ENCODE data around the gene SNX32. TPM values are rescaled to one million over a fixed set of nuclear protein-coding genes. Genes with fewer than 3 reads are reported as not detected.

The SNX32 gene
- total and polyA plus RNA-seq, 9 of the 15 experiments (the other 6 are each of a cell fraction or from before 2014, with no cell fraction given) = 0.03 TPM; not detected in 7

DNA sequence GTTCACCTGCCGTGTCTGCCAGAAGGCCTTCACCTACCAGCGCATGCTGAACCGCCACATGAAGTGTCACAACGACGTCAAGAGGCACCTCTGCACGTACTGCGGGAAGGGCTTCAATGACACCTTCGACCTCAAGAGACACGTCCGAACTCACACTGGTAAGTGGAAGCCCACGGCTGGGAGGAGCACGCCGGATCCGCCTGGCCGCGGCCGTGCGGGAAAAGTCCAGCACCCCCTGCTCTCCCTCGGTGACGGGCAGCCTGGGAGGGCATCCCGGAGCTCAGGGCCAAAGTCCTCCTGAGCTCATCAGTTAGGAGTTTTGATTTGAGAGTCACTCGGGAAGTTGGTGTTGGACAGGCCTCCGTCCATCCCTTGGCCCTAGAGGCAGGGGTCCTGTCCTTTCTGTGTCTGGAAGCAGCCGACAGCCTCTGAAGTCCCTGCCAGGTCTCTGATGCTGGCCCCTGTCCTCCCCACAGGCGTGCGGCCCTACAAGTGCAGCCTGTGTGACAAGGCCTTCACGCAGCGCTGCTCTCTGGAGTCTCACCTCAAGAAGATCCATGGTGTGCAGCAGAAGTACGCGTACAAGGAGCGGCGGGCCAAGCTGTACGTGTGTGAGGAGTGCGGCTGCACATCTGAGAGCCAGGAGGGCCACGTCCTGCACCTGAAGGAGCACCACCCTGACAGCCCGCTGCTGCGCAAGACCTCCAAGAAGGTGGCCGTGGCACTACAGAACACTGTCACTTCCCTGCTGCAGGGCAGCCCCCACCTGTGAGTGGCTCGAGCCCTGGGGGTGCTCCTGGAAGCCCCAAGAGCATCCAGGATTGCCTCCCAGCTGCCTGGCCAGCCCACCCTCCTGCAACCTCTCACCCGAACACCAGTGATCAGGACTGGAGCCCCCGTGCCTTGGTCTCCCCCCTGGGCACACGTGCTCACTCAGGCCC, 38.9 kb upstream of the SNX32 start:
- WGBS (ENCODE audit: insufficient coverage, low coverage, missing lambda C conversion rate) = 8% methylated on average over 42 of the region's 42 CpGs
- H2AFZ ChIP-seq (ENCODE audit: low read depth, low read length) = no peak overlapping the region
- H3K4me2 ChIP-seq (ENCODE audit: insufficient read depth, low read length) = no peak overlapping the region
- intact Hi-C loops (cut with micrococcal nuclease) (no loop called here), in situ Hi-C loops (cut with MboI) (no loop called here)
- H3K9me1 ChIP-seq (ENCODE audit: control insufficient read depth, insufficient read depth, low read length) = no peaks in the 10 kb centered on the region
- no peaks in the 10 kb centered on the region for H3K9me3 ChIP-seq (replicated peaks; ENCODE audit: control insufficient read depth, insufficient read depth, low read depth, low read length)
- ATAC-seq = no peak
- H3K79me2 ChIP-seq (ENCODE audit: control insufficient read depth, insufficient read depth, low read length) = no peaks in the 10 kb centered on the region
- no TSS peak for BruUV-seq (replicated peaks)
- H3K36me3 ChIP-seq (ENCODE audit: control insufficient read depth, insufficient read depth, low read length) = no peaks in the 10 kb centered on the region
- no peak overlapping the region for H3K4me3 ChIP-seq
- peaks cover 17% of the 10 kb centered on the region; the same call in 1 of the 2 replicates for H4K20me1 ChIP-seq (replicated peaks; ENCODE audit: control insufficient read depth, insufficient read depth, low read length)
- FAIRE-seq = no peak
- H3K4me1 ChIP-seq (replicated peaks in 1 of 2; ENCODE audit: control insufficient read depth in 2 of 2, insufficient read depth in 2 of 2, low read length in 2 of 2) = peaks cover 0 to 32% of the 10 kb centered on the region in 2 experiments; a peak in 1 of 5 replicates
- ChIA-PET CTCF (ENCODE audit: low intra/inter-chr PET ratio) (no interaction called here), POLR2A (interaction anchor here (0.6 to 1.3 kb wide), 5 partner anchors 8 to 296 kb away, joined by 3 read pairs; partner anchors contain the start of genes AP5B1 and MALAT1)
- no peak overlapping the region for H3K27ac ChIP-seq (ENCODE audit: extremely low read depth, low read depth, low read length)
- no peak overlapping the region for H3K9ac ChIP-seq (ENCODE audit: insufficient read depth in 1 of 2, low read depth in 2 of 2, low read length in 2 of 2)
- peaks cover 87 to 92% of the 10 kb centered on the region in 2 experiments for H3K27me3 ChIP-seq (ENCODE audit: control insufficient read depth in 2 of 2, insufficient read depth in 2 of 2, low read length in 2 of 2)
- DNase-seq (ENCODE audit: extremely low read depth in 1 of 4, low spot score in 3 of 4) = no peak
- no peak for TF ChIP-seq SMAD4 (CRISPR knock-in tag; conservative IDR thresholded peaks at IDR 0.05)
- TF ChIP-seq, protein P1, sequence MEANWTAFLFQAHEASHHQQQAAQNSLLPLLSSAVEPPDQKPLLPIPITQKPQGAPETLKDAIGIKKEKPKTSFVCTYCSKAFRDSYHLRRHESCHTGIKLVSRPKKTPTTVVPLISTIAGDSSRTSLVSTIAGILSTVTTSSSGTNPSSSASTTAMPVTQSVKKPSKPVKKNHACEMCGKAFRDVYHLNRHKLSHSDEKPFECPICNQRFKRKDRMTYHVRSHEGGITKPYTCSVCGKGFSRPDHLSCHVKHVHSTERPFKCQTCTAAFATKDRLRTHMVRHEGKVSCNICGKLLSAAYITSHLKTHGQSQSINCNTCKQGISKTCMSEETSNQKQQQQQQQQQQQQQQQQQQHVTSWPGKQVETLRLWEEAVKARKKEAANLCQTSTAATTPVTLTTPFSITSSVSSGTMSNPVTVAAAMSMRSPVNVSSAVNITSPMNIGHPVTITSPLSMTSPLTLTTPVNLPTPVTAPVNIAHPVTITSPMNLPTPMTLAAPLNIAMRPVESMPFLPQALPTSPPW (CRISPR knock-in tag; IDR thresholded peaks at IDR 0.05) = no peak
- TF ChIP-seq DMBX1 (CRISPR knock-in tag; IDR thresholded peaks at IDR 0.05; ENCODE audit: borderline replicate concordance) = no peak
- TF ChIP-seq HSF4 (CRISPR knock-in tag; IDR thresholded peaks at IDR 0.05; ENCODE audit: borderline replicate concordance) = no peak
- TF ChIP-seq, protein P2, sequence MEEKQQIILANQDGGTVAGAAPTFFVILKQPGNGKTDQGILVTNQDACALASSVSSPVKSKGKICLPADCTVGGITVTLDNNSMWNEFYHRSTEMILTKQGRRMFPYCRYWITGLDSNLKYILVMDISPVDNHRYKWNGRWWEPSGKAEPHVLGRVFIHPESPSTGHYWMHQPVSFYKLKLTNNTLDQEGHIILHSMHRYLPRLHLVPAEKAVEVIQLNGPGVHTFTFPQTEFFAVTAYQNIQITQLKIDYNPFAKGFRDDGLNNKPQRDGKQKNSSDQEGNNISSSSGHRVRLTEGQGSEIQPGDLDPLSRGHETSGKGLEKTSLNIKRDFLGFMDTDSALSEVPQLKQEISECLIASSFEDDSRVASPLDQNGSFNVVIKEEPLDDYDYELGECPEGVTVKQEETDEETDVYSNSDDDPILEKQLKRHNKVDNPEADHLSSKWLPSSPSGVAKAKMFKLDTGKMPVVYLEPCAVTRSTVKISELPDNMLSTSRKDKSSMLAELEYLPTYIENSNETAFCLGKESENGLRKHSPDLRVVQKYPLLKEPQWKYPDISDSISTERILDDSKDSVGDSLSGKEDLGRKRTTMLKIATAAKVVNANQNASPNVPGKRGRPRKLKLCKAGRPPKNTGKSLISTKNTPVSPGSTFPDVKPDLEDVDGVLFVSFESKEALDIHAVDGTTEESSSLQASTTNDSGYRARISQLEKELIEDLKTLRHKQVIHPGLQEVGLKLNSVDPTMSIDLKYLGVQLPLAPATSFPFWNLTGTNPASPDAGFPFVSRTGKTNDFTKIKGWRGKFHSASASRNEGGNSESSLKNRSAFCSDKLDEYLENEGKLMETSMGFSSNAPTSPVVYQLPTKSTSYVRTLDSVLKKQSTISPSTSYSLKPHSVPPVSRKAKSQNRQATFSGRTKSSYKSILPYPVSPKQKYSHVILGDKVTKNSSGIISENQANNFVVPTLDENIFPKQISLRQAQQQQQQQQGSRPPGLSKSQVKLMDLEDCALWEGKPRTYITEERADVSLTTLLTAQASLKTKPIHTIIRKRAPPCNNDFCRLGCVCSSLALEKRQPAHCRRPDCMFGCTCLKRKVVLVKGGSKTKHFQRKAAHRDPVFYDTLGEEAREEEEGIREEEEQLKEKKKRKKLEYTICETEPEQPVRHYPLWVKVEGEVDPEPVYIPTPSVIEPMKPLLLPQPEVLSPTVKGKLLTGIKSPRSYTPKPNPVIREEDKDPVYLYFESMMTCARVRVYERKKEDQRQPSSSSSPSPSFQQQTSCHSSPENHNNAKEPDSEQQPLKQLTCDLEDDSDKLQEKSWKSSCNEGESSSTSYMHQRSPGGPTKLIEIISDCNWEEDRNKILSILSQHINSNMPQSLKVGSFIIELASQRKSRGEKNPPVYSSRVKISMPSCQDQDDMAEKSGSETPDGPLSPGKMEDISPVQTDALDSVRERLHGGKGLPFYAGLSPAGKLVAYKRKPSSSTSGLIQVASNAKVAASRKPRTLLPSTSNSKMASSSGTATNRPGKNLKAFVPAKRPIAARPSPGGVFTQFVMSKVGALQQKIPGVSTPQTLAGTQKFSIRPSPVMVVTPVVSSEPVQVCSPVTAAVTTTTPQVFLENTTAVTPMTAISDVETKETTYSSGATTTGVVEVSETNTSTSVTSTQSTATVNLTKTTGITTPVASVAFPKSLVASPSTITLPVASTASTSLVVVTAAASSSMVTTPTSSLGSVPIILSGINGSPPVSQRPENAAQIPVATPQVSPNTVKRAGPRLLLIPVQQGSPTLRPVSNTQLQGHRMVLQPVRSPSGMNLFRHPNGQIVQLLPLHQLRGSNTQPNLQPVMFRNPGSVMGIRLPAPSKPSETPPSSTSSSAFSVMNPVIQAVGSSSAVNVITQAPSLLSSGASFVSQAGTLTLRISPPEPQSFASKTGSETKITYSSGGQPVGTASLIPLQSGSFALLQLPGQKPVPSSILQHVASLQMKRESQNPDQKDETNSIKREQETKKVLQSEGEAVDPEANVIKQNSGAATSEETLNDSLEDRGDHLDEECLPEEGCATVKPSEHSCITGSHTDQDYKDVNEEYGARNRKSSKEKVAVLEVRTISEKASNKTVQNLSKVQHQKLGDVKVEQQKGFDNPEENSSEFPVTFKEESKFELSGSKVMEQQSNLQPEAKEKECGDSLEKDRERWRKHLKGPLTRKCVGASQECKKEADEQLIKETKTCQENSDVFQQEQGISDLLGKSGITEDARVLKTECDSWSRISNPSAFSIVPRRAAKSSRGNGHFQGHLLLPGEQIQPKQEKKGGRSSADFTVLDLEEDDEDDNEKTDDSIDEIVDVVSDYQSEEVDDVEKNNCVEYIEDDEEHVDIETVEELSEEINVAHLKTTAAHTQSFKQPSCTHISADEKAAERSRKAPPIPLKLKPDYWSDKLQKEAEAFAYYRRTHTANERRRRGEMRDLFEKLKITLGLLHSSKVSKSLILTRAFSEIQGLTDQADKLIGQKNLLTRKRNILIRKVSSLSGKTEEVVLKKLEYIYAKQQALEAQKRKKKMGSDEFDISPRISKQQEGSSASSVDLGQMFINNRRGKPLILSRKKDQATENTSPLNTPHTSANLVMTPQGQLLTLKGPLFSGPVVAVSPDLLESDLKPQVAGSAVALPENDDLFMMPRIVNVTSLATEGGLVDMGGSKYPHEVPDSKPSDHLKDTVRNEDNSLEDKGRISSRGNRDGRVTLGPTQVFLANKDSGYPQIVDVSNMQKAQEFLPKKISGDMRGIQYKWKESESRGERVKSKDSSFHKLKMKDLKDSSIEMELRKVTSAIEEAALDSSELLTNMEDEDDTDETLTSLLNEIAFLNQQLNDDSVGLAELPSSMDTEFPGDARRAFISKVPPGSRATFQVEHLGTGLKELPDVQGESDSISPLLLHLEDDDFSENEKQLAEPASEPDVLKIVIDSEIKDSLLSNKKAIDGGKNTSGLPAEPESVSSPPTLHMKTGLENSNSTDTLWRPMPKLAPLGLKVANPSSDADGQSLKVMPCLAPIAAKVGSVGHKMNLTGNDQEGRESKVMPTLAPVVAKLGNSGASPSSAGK (IDR thresholded peaks at IDR 0.05) = no peak
- no peak for TF ChIP-seq TEAD4 (IDR thresholded peaks at IDR 0.05; ENCODE audit: low read length)
- no peak for TF ChIP-seq TEAD4 (CRISPR knock-in tag; IDR thresholded peaks at IDR 0.05; ENCODE audit: borderline replicate concordance)
- TF ChIP-seq ELF1 (tag; IDR thresholded peaks at IDR 0.05) = no peak
